ENCODE results near the gene GABRD. TPM values are rescaled to one million over a fixed set of nuclear protein-coding genes. Genes with fewer than 3 reads are reported as not detected.

Gene GABRD
- total and polyA plus RNA-seq, 2 donors (not counting 3 experiments of a cell fraction or from before 2014, with no cell fraction given), result not detected

- DNase-seq (ENCODE audit: low read depth, low spot score) (no peak), FAIRE-seq (no peak)
- Histone ChIP-seq H3K36me3 (ENCODE audit: control insufficient read depth in 2 of 2, extremely low read depth in 1 of 2, insufficient read depth in 2 of 2, low read length in 2 of 2) (no peaks in the 10 kb centered on the region), H3K27ac (ENCODE audit: insufficient read depth, low read depth, low read length) (no peak overlapping the region), H3K79me2 (ENCODE audit: control insufficient read depth, insufficient read depth, low read length) (no peaks in the 10 kb centered on the region), H3K9ac (replicated peaks; ENCODE audit: extremely low read depth, insufficient read depth, low read length) (no peak overlapping the region), H4K20me1 (replicated peaks; ENCODE audit: control insufficient read depth, extremely low read depth, insufficient read depth, low read length) (no peaks in the 10 kb centered on the region), H3K27me3 (ENCODE audit: control insufficient read depth in 2 of 2, insufficient read depth in 2 of 2, low read length in 2 of 2) (no peaks in the 10 kb centered on the region), H3K4me1 (ENCODE audit: control insufficient read depth, extremely low read depth, insufficient read depth, low read length) (no peaks in the 10 kb centered on the region), H3K9me3 (replicated peaks; ENCODE audit: control insufficient read depth, insufficient read depth, low read length) (no peaks in the 10 kb centered on the region), H3K9me1 (replicated peaks; ENCODE audit: control insufficient read depth, extremely low read depth, insufficient read depth, low read length) (no peaks in the 10 kb centered on the region), H2AFZ (ENCODE audit: low read depth, low read length) (no peak overlapping the region), H3K4me2 (ENCODE audit: insufficient read depth, low read length) (no peak overlapping the region), H3K4me3 (replicated peaks in 1 of 3; ENCODE audit: insufficient read depth in 1 of 3, low read depth in 1 of 3, low read length in 3 of 3) (no peak overlapping the region)
- BruUV-seq (replicated peaks), result no TSS peak
- TF ChIP-seq POLR2AphosphoS5 (IDR thresholded peaks at IDR 0.05; ENCODE audit: insufficient read depth, low read depth, low read length) (no peak), FOS (IDR thresholded peaks at IDR 0.05; ENCODE audit: borderline replicate concordance, insufficient read depth, low read length) (no peak), MAX (IDR thresholded peaks at IDR 0.05; ENCODE audit: insufficient read depth, insufficient read length) (no peak), GATA2 (IDR thresholded peaks at IDR 0.05; ENCODE audit: insufficient read depth, insufficient read length, low read depth, low read length) (no peak), JUN (IDR thresholded peaks at IDR 0.05; ENCODE audit: borderline replicate concordance, insufficient read depth, insufficient read length, low read depth) (no peak)
- dilution Hi-C loops (cut with MboI; ENCODE audit: extremely low pct_ligation_motif_present, low sequenced_read_pairs), result no loop called here
- ChIA-PET POLR2A (no interaction called here), CTCF (no interaction called here)
- intact Hi-C loops (cut with micrococcal nuclease), result no loop called here
Observed at GRCh38 chr1:2074396-2074795, 55.3 kb downstream of the GABRD start.

DNA sequence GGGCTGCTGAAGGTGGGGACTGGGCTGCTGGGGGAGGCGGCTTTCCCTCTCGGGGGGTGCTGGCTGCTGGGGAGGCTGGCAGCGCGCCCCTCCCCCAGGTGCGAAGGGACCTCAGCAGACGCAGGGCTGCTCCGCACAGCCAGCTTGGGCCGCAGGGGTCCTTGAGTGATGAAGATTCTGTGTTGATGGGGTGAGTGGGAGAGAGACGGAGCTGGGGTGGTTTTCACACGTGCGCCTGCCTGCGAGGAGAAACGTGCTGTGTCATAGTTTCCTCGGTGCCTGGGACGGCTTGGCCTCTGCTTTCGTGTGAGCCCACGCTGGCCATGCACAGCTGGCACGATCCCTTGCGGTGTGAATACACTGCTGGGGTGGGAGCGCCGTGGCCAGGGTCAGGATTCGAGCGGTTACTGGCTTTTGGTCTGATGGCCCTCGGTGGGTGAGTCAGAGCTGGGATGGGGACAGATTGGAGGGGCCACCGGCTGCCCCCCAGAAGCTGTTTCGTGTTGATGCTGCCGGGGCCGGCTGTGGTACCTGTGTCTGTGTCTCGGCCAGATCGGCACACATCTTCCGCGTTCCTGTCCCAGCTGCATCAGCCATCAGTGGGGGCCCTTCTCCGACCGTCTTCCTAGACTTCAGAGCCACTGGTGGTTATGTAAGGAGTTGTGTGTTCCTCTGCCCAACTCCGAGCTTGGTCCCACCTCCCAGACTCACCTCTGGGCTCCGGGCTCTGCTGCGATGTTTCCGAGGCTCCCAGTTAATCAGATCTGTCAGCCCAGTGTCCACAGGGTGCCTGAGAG, 56.0 kb downstream of the GABRD start:
- BruUV-seq (replicated peaks), result no TSS peak
- Histone ChIP-seq H3K4me1 (ENCODE audit: control insufficient read depth, extremely low read depth, insufficient read depth, low read length) (no peaks in the 10 kb centered on the region), H3K9me3 (replicated peaks; ENCODE audit: control insufficient read depth, insufficient read depth, low read length) (no peaks in the 10 kb centered on the region), H3K79me2 (ENCODE audit: control insufficient read depth, insufficient read depth, low read length) (no peaks in the 10 kb centered on the region), H4K20me1 (replicated peaks; ENCODE audit: control insufficient read depth, extremely low read depth, insufficient read depth, low read length) (no peaks in the 10 kb centered on the region), H3K4me3 (replicated peaks in 1 of 3; ENCODE audit: insufficient read depth in 1 of 3, low read depth in 1 of 3, low read length in 3 of 3) (no peak overlapping the region), H3K9me1 (replicated peaks; ENCODE audit: control insufficient read depth, extremely low read depth, insufficient read depth, low read length) (no peaks in the 10 kb centered on the region), H3K36me3 (ENCODE audit: control insufficient read depth in 2 of 2, extremely low read depth in 1 of 2, insufficient read depth in 2 of 2, low read length in 2 of 2) (no peaks in the 10 kb centered on the region), H3K4me2 (ENCODE audit: insufficient read depth, low read length) (no peak overlapping the region), H3K27ac (ENCODE audit: insufficient read depth, low read depth, low read length) (no peak overlapping the region), H3K9ac (replicated peaks; ENCODE audit: extremely low read depth, insufficient read depth, low read length) (no peak overlapping the region), H3K27me3 (ENCODE audit: control insufficient read depth in 2 of 2, insufficient read depth in 2 of 2, low read length in 2 of 2) (no peaks in the 10 kb centered on the region), H2AFZ (ENCODE audit: low read depth, low read length) (no peak overlapping the region)
- dilution Hi-C loops (cut with MboI; ENCODE audit: extremely low pct_ligation_motif_present, low sequenced_read_pairs) (no loop called here), intact Hi-C loops (cut with micrococcal nuclease) (no loop called here)
- ChIA-PET POLR2A (no interaction called here), CTCF (no interaction called here)
- TF ChIP-seq MYC (IDR thresholded peaks at IDR 0.05; ENCODE audit: low read depth, low read length) (no peak), FOS (IDR thresholded peaks at IDR 0.05; ENCODE audit: borderline replicate concordance, insufficient read depth, low read length) (no peak), GATA2 (IDR thresholded peaks at IDR 0.05; ENCODE audit: insufficient read depth, insufficient read length, low read depth, low read length) (no peak), EZH2 (IDR thresholded peaks at IDR 0.05; ENCODE audit: borderline replicate concordance, low read depth, low read length, severe bottlenecking) (no peak), MAX (IDR thresholded peaks at IDR 0.05; ENCODE audit: insufficient read depth, insufficient read length) (no peak), JUN (IDR thresholded peaks at IDR 0.05; ENCODE audit: borderline replicate concordance, insufficient read depth, insufficient read length, low read depth) (no peak), POLR2AphosphoS5 (IDR thresholded peaks at IDR 0.05; ENCODE audit: insufficient read depth, low read depth, low read length) (no peak), POLR2A (IDR thresholded peaks at IDR 0.05; ENCODE audit: low read depth, low read length) (no peak)
- TF ChIP-seq, protein P1, sequence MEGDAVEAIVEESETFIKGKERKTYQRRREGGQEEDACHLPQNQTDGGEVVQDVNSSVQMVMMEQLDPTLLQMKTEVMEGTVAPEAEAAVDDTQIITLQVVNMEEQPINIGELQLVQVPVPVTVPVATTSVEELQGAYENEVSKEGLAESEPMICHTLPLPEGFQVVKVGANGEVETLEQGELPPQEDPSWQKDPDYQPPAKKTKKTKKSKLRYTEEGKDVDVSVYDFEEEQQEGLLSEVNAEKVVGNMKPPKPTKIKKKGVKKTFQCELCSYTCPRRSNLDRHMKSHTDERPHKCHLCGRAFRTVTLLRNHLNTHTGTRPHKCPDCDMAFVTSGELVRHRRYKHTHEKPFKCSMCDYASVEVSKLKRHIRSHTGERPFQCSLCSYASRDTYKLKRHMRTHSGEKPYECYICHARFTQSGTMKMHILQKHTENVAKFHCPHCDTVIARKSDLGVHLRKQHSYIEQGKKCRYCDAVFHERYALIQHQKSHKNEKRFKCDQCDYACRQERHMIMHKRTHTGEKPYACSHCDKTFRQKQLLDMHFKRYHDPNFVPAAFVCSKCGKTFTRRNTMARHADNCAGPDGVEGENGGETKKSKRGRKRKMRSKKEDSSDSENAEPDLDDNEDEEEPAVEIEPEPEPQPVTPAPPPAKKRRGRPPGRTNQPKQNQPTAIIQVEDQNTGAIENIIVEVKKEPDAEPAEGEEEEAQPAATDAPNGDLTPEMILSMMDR (IDR thresholded peaks at IDR 0.05; ENCODE audit: extremely low read depth in 1 of 2, insufficient read depth in 1 of 2, low read depth in 1 of 2, low read length in 2 of 2), result no peak
- no peak for FAIRE-seq
- no peak for DNase-seq (ENCODE audit: low read depth, low spot score)

All from endothelial cell of umbilical vein (primary cell).